Astrocyte of the cerebellum (primary cell): Measurements from ENCODE around the gene VASN.

ENCODE experiments used
- DNase-seq: peaks from one replicate; pipeline ENCODE4 v3.0.0-alpha.2; 2011; ENCODE audit warnings: low read depth
- H3K4me3 ChIP-seq: 2 replicates; pipeline ENCODE4 v1.5.1; 2011; ENCODE audit warnings: mild to moderate bottlenecking, low read depth, low read length, moderate library complexity
- CTCF ChIP-seq: IDR thresholded peaks from 2 replicates; pipeline ENCODE4 v1.5.1; 2012; ENCODE audit warnings: low read length, low read depth, moderate library complexity, mild to moderate bottlenecking; ENCODE audit errors: missing control alignments
- in situ Hi-C: cut with HindIII; loops from 2 replicates; pipeline ENCODE4 v1.10.0; 2017; ENCODE audit warnings: low sequenced_read_pairs

VASN gene

GRCh38 chr16:4354512-4355409 lies 16.9 kb upstream of the VASN start:
- DNase-seq, result no peak
- in situ Hi-C loops, result no loop called here
- no peak overlapping the region for H3K4me3 ChIP-seq
- TF ChIP-seq CTCF, result no peak

GRCh38 chr16:4356820-4357219 lies 14.8 kb upstream of the VASN start:
- TF ChIP-seq CTCF, result no peak
- in situ Hi-C loops, result no loop called here
- no peak for DNase-seq
- no peak overlapping the region for H3K4me3 ChIP-seq

- no peak for TF ChIP-seq CTCF
- no peak for DNase-seq
- H3K4me3 ChIP-seq, result no peak overlapping the region
- in situ Hi-C loops, result no loop called here
These were observed 13.4 kb upstream of the VASN start for GRCh38 chr16:4358236-4358635.

- DNase-seq, result no peak
- in situ Hi-C loops, result no loop called here
These were observed 12.7 kb upstream of the VASN start for GRCh38 chr16:4358831-4359561.

GRCh38 chr16:4359914-4360313 lies 11.7 kb upstream of the VASN start:
- DNase-seq, result no peak
- H3K4me3 ChIP-seq, result no peak overlapping the region
- in situ Hi-C loops, result no loop called here
- no peak for TF ChIP-seq CTCF

More at GRCh38 chr16:4358831-4359561, 12.7 kb upstream of the VASN start:
- TF ChIP-seq CTCF, result peak; percentile 90
- H3K4me3 ChIP-seq, result no peak overlapping the region

GRCh38 chr16:4360538-4361021 lies 11.1 kb upstream of the VASN start:
- DNase-seq, result no peak
- no peak for TF ChIP-seq CTCF
- no peak overlapping the region for H3K4me3 ChIP-seq
- in situ Hi-C loops, result no loop called here
